ENCODE results near the gene CCL20. TPM values are rescaled to one million over a fixed set of nuclear protein-coding genes. Genes with fewer than 3 reads are reported as not detected.

CCL20 gene
- total and polyA plus RNA-seq, 4 donors: 0.36 to 5.9 (median 1.3) TPM

GRCh38 chr2:227853765-227854271 lies 40.2 kb downstream of the CCL20 start:
- WGBS: 70% methylated on average over 6 of the region's 6 CpGs
- TF ChIP-seq RXRA (IDR thresholded peaks at IDR 0.05) (no peak), RAD21 (IDR thresholded peaks at IDR 0.05) (no peak), CTCF (IDR thresholded peaks at IDR 0.05; ENCODE audit: low read depth, low read length, missing input control) (no peak), TAF1 (conservative IDR thresholded peaks at IDR 0.05) (no peak), ATF3 (IDR thresholded peaks at IDR 0.05) (no peak), HNF4A (conservative IDR thresholded peaks at IDR 0.05) (no peak), REST (IDR thresholded peaks at IDR 0.05) (no peak), NR2F2 (IDR thresholded peaks at IDR 0.05) (no peak), JUND (IDR thresholded peaks at IDR 0.05) (no peak)
- Histone ChIP-seq H3K4me1 (ENCODE audit: control insufficient read depth in 4 of 4, insufficient read depth in 4 of 4, low read length in 3 of 4) (no peaks in the 10 kb centered on the region), H3K27me3 (ENCODE audit: control insufficient read depth in 4 of 4, insufficient read depth in 4 of 4, low read length in 3 of 4) (peaks cover 0 to 3% (median 0%) of the 10 kb centered on the region in 4 donors), H3K4me3 (ENCODE audit: low read depth in 1 of 3, low read length in 3 of 3) (no peak overlapping the region), H3K36me3 (ENCODE audit: control insufficient read depth in 4 of 4, insufficient read depth in 3 of 4, low read depth in 1 of 4, low read length in 3 of 4) (no peaks in the 10 kb centered on the region), H3K9me3 (ENCODE audit: control insufficient read depth in 4 of 4, low read length in 3 of 4) (no peaks in the 10 kb centered on the region), H3K9ac (ENCODE audit: low read depth in 1 of 2, low read length in 2 of 2) (no peak overlapping the region), H3K27ac (ENCODE audit: low read depth in 1 of 2, low read length in 2 of 2) (no peak overlapping the region)
- no peak for DNase-seq (ENCODE audit: low spot score)

- H3K27me3 ChIP-seq (ENCODE audit: control insufficient read depth in 4 of 4, insufficient read depth in 4 of 4, low read length in 3 of 4): peaks cover 0 to 3% (median 0%) of the 10 kb centered on the region in 4 donors
- no peaks in the 10 kb centered on the region for H3K4me1 ChIP-seq (ENCODE audit: control insufficient read depth in 4 of 4, insufficient read depth in 4 of 4, low read length in 3 of 4)
- no peak for DNase-seq (ENCODE audit: low spot score)
- 56% methylated on average over 3 of the region's 3 CpGs for WGBS
- H3K27ac ChIP-seq (ENCODE audit: low read depth in 1 of 2, low read length in 2 of 2): no peak overlapping the region
- H3K9me3 ChIP-seq (ENCODE audit: control insufficient read depth in 4 of 4, low read length in 3 of 4): no peaks in the 10 kb centered on the region
- no peaks in the 10 kb centered on the region for H3K36me3 ChIP-seq (ENCODE audit: control insufficient read depth in 4 of 4, insufficient read depth in 3 of 4, low read depth in 1 of 4, low read length in 3 of 4)
- no peak overlapping the region for H3K9ac ChIP-seq (ENCODE audit: low read depth in 1 of 2, low read length in 2 of 2)
- no peak overlapping the region for H3K4me3 ChIP-seq (ENCODE audit: low read depth in 1 of 3, low read length in 3 of 3)
- TF ChIP-seq CTCF (IDR thresholded peaks at IDR 0.05; ENCODE audit: low read depth, low read length, missing input control) (no peak), MAX (IDR thresholded peaks at IDR 0.05) (no peak), ATF3 (IDR thresholded peaks at IDR 0.05) (no peak), GABPA (IDR thresholded peaks at IDR 0.05 in 1 of 2, conservative IDR thresholded peaks at IDR 0.05 in 1 of 2) (no peak), EGR1 (IDR thresholded peaks at IDR 0.05; ENCODE audit: low read depth in 2 of 2) (no peak), YY1 (IDR thresholded peaks at IDR 0.05) (no peak), FOXA1 (IDR thresholded peaks at IDR 0.05) (no peak), TAF1 (conservative IDR thresholded peaks at IDR 0.05) (no peak), HNF4G (IDR thresholded peaks at IDR 0.05) (no peak), HNF4A (conservative IDR thresholded peaks at IDR 0.05) (no peak)
Observed at GRCh38 chr2:227855440-227855839, 41.8 kb downstream of the CCL20 start.

All from liver (tissue), 9 donors.